ENCODE measurements around the gene SNRPA1.

GRCh38 chr15:101306341-101307047, 11.4 kb upstream of the SNRPA1 start:
- no peak for TF ChIP-seq SMC3 (IDR thresholded peaks at IDR 0.05; ENCODE audit: low read length)
- no peak for TF ChIP-seq ZNF7 (CRISPR knock-in tag; IDR thresholded peaks at IDR 0.05)
- TF ChIP-seq ZBTB33 (CRISPR knock-in tag; IDR thresholded peaks at IDR 0.05), result no peak
- TF ChIP-seq ATF3 (CRISPR knock-in tag; IDR thresholded peaks at IDR 0.05), result no peak
- no peak for TF ChIP-seq HNRNPUL1 (IDR thresholded peaks at IDR 0.05; ENCODE audit: low read depth, low read length)
- no peak for TF ChIP-seq FOXO4 (CRISPR knock-in tag; conservative IDR thresholded peaks at IDR 0.05)
- TF ChIP-seq CAMTA2 (CRISPR knock-in tag; IDR thresholded peaks at IDR 0.05; ENCODE audit: borderline replicate concordance), result no peak
- no peak for TF ChIP-seq ZSCAN29 (CRISPR knock-in tag; conservative IDR thresholded peaks at IDR 0.05)
- TF ChIP-seq POLR2AphosphoS2 (IDR thresholded peaks at IDR 0.05; ENCODE audit: low read depth, low read length), result no peak
- TF ChIP-seq ARID2 (CRISPR knock-in tag; IDR thresholded peaks at IDR 0.05; ENCODE audit: borderline replicate concordance), result no peak
- no peak for TF ChIP-seq MAX (IDR thresholded peaks at IDR 0.05)

Data from HepG2 (cell line).